ENCODE results near the gene KIF6.

DNA sequence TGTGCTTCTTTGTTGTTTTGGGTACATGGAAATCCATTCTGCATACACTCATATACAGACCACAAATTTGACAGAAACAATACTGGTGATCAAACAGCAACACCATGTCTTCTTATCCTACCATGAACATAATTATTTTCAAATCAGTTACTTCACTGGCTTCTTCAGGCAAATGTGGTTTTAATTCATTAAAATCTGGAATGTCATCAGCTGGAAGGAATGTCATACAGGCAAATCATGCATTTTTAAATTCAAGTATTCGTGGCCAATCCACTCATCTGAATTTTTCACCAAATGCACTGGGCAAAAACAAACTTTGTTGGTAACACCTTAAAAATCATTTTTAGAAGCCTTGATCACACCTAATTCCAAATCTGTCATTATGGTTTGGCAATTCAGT is 59.3 kb downstream of the KIF6 start:
- TF ChIP-seq SETDB1 (IDR thresholded peaks at IDR 0.05; ENCODE audit: insufficient read length, low read length) = no peak
- TF ChIP-seq, protein P1, sequence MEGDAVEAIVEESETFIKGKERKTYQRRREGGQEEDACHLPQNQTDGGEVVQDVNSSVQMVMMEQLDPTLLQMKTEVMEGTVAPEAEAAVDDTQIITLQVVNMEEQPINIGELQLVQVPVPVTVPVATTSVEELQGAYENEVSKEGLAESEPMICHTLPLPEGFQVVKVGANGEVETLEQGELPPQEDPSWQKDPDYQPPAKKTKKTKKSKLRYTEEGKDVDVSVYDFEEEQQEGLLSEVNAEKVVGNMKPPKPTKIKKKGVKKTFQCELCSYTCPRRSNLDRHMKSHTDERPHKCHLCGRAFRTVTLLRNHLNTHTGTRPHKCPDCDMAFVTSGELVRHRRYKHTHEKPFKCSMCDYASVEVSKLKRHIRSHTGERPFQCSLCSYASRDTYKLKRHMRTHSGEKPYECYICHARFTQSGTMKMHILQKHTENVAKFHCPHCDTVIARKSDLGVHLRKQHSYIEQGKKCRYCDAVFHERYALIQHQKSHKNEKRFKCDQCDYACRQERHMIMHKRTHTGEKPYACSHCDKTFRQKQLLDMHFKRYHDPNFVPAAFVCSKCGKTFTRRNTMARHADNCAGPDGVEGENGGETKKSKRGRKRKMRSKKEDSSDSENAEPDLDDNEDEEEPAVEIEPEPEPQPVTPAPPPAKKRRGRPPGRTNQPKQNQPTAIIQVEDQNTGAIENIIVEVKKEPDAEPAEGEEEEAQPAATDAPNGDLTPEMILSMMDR (tag by site-specific recombination; IDR thresholded peaks at IDR 0.05) = no peak
